Measurements from ENCODE around the gene MAP3K15. TPM values are rescaled to one million over a fixed set of nuclear protein-coding genes. Genes with fewer than 3 reads are reported as not detected.
A peak's percentile ranks its signal among the peaks of the same experiment; 100 is the strongest.

MAP3K15 gene
- total RNA-seq, 2 donors from 2014 or later: 0.12 to 0.17 TPM

DNA sequence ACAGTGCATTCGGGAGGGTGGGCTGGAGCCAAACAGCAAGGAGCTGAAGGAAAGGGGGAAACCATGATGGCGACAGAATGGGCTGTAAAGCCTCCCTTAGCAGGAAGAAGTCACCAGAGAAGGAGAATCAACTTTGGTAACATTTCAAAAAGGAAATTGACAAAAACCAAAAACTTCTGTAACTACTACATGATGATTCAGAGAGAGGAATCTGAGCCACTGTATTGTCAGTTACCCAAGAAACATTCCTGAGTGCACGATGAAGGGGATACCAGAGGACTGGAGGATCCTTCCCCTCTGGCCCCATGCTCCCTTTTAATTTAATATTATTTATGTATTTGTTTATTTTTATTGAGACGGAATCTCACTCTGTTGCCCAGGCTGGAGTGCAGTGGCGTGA is 145.2 kb downstream of the MAP3K15 start:
- ATAC-seq (no peak), DNase-seq (no peak)
- intact Hi-C loops (cut with DNase I, micrococcal nuclease): no loop called here

DNA sequence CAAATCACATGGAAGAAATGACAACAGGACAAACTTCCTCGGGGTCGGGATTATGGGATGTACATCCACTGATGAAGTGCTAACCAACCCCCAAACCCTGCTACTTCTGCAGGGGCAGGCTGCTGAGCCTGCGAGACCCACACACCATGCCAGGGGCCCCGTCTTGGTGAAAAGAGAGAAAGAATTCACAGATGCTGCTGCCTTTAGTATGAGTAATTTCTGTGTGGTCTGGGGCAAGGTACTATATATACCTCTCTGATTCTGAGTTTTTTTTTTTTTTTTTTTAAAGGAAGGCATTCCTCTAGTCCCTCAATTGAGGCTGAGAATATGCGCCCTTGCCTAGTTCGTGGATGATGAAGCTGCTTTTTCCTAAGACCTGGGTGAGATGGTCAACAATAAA is 146.7 kb downstream of the MAP3K15 start:
- no peak for ATAC-seq
- intact Hi-C loops (cut with DNase I, micrococcal nuclease): no loop called here

DNA sequence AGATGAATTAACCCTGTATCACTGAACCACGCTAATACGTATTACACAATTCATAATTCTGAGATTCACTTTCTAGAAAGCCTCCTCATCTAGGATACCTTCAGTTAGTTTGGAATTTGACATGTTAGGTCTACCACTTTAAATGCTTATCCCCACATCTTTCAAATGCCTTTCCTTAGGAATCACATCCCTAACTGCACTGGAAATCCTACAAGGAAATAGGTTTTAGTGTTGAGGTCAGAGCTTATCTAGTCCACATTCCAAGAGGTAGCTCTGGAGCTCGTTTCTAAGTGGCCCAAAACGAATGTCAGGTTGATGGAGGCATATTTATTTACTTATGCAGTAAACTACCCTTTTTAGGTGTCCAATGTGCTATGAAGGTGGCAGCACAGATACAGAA is 153.6 kb downstream of the MAP3K15 start:
- intact Hi-C loops (cut with DNase I, micrococcal nuclease): no loop called here
- DNase-seq (no peak), ATAC-seq (no peak)

More for the DNA sequence above, 146.7 kb downstream of the MAP3K15 start:
- DNase-seq: no peak

DNA sequence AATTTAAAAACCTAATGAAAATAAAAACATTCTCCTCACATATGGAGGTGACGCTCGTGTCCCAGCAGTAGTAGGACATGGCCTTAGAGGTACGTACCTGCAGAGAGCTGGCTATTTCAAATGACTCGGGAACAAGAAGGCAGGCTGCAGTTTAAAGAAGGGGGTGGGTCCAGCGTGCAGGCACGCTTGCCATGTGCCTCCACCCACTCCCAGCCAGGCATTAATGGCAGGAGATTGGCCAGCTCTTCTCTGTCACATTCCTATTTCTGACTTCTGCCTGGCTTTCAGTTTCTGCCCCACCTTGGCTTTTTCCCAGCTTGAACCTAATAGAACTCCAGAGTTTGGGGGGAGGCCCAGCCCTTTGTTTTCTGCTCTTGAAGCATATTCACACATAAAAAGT is 154.4 kb downstream of the MAP3K15 start:
- no peak for ATAC-seq
- no peak for DNase-seq
- intact Hi-C loops (cut with DNase I, micrococcal nuclease): no loop called here

DNA sequence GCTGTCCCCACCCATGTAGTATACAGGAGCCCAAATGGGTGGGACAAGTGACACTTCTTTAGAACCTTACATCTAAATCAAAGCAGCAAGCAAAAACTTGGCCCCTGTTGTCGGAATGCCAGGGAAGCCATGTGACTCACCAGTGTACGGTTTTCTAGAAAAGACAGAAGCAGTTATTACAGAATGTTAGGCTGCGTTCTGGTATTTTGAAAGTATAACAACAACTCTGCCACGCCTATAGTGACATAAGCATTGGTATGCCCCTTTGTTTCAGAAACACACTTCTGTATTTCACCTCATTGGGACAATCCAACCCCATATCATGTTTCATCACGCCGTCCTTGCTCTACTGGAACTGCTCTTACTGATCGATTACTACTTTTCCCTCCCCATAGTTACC is 156.8 kb downstream of the MAP3K15 start:
- no peak for ATAC-seq
- intact Hi-C loops (cut with DNase I, micrococcal nuclease): no loop called here
- DNase-seq: no peak

DNA sequence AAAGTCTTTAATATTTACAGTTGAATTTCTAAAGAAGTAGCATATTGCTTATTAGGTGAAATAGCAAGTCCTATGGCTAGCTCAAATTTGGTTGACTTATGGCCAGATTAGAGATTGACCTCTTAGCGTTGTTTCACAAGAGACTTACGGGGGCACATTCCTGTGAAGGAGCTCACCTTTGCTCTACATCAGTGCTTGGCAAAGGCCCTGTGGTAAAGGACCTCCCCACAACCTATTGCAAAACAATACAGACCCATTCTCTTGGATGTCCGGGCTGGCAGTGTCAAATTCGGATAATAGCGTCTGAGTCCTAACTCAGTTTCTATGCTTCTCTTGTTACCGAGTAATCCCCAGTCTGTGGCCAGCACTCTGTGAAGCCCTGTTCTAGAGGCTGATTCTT is 160.7 kb downstream of the MAP3K15 start:
- no peak for ATAC-seq
- intact Hi-C loops (cut with DNase I, micrococcal nuclease): no loop called here

DNA sequence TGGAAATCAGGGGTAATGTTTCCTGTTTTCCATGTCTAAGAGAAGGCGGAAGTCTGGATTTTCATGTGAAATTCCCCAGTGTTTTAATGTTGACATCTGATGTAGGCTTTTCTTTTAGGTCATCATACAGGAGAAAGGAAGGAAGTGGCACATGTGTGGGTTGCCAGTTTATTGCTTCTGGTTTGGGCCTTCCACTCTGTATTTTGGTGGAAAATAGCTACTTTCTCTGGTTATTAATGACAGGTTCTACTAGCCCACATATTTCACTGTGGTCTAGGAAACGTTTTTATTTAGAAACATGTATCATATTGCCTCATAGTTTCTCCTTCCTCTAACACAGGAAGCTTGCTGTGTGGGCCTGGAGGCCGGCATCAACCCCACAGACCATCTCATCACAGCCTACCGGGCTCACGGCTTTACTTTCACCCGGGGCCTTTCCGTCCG is 164.3 kb downstream of the MAP3K15 start:
- no peak for DNase-seq
- no peak for ATAC-seq
- intact Hi-C loops (cut with DNase I, micrococcal nuclease): no loop called here

More for the DNA sequence above, 160.7 kb downstream of the MAP3K15 start:
- DNase-seq: no peak

DNA sequence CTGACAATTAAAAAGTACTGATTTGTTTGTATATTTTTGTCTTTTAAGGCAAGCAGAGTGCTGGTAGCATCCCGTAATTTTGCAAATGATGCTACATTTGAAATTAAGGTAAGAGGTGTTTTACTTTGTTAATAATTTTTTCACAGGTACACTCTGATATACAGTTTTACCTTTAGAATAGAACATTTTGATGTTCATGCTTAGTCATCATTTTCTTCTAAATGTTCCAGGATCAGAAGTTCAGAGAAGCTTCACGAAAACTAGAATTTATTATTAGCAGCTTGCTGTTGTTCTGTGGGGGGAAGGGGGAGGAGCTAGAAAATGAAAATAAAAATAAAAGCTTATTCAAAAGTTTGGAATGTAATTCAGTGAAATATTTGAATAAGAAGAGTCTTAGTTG is 166.0 kb downstream of the MAP3K15 start:
- intact Hi-C loops (cut with DNase I, micrococcal nuclease): no loop called here
- no peak for ATAC-seq

DNA sequence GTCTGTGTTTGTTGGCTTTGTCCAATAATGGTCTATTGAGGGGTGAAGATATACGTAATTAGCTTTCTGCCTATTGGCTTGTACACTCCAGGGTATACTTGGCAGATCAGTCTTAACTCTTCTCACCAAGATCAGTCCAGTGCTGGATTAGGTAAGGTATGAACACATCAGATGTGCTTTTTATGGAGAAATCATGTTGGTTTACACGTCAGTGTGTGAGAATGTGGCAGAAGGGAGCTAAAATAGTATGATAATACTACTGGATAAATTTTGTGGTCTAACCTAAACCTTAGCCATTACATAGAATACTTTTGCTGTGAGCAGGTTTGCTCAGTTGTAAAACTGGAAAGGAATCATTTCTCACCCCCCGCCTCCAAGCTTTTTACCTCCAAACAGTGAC is 167.4 kb downstream of the MAP3K15 start:
- intact Hi-C loops (cut with DNase I, micrococcal nuclease): no loop called here
- no peak for ATAC-seq
- no peak for DNase-seq

More for the DNA sequence above, 166.0 kb downstream of the MAP3K15 start:
- no peak for DNase-seq

DNA sequence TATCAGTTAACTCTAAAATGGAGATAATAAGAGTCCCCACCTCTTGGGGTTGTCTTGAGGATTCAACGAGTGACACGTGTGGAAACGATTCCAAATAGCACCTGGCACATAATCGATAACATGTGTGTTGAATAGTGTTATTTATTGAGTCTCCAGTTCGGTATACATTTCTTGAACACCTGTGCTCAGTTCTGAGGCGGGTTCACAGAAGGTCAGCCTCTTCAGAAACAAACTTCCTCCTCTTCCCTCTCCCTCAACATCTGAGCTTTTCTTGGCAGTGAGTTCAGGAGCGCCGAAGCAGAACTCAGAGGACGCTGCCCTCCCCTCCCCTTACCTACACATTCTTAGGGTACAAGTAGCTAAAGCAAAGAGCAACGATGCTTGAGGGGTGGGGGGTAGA is 170.6 kb downstream of the MAP3K15 start:
- DNase-seq: no peak

DNA sequence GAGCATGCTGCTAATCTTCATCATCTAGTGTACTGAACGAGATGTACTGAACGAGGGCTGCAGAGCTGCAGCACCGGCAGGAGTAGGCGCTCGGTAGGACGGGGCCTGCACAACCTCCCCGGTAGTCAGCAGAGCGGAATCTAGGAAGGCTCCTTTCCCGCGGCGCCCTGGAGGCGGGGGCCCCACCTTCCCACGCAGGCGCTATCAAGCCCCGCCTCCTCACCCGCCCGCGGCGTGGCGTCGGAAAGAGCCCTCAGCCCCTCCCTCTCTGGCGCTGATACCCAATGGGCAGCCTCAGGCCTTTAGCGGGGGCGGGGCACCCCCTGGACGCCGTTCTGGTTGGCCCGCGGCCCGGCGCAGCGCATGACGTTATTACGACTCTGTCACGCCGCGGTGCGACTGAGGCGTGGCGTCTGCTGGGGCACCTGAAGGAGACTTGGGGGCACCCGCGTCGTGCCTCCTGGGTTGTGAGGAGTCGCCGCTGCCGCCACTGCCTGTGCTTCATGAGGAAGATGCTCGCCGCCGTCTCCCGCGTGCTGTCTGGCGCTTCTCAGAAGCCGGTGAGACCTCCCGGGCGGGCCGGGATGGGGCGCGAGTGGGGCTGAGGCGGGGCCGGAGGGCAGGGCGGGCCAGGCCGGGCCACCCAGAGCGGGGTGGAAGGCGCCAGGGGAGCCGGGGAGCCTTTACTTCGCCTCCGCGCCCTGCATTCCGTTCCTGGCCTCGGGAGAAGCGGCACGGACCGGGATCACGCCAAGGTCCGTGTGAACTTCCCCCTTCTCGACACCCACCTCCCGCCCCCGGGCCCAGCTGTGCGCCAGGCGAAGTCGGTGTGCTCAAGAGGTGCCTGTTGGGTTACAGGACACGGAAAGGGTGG is 171.5 kb downstream of the MAP3K15 start, which contains the start of gene PDHA1:
TSS of gene PDHA1 (plus strand) at position 393 of the 874 bp plus-strand sequence. CDS start at position 504, 111 bp downstream.
- intact Hi-C loops (cut with DNase I, micrococcal nuclease): no loop called here
- ATAC-seq: peak; percentile 87
- peak; percentile 93 to 95 for DNase-seq

More for the DNA sequence above, 170.6 kb downstream of the MAP3K15 start:
- peak; percentile 26 for ATAC-seq
- intact Hi-C loops (cut with DNase I, micrococcal nuclease): no loop called here

DNA sequence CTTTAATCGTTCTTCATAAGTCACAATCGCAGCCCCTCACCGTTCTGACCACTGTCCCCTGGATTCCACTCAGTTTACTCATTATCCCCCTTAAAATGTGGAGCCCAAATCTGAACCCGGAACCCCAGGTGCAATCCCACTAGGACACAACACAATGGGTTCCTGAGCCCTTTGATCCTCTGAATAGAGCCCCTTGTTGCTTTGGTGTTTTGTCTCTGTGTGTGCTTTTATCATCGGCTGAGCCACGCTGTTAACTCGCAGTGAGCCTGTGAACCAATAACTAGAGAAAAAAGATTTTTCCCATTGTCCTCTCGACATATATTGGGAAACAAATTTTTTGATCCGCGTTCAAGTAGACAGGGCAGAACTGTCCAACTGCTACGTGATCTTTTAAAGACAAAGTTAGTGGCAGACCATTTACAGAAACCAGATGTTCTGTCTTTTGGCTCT is 172.2 kb downstream of the MAP3K15 start:
- DNase-seq (no peak), ATAC-seq (no peak)
- intact Hi-C loops (cut with DNase I, micrococcal nuclease): no loop called here

DNA sequence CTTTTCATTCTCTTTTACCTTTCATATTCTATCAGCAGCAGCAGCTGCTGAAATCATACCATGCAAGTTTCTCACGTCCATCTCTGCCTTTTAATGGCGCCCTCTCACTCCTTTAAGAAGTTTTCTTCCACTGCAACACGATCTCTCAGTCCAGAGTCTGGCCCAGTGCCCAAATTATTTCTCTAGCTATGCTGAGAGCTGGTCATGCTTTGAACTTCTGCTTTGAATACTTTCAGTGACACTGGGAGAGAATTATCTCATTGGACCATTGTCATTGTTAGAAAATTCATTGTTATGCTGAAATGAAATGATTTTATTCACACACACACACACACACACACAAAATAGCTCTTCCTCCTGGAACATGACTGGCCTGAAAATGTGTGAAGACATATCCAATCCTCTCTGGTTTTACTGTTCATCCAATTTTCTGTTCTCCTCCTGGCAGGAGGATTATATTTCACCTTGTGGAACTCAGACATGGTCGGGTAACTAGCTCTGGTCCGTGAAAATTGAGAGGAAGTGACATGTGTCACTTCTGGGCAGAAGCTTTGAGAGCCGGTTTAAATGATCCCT is 172.9 kb downstream of the MAP3K15 start:
- no peak for ATAC-seq
- DNase-seq: no peak
- intact Hi-C loops (cut with DNase I, micrococcal nuclease): no loop called here

DNA sequence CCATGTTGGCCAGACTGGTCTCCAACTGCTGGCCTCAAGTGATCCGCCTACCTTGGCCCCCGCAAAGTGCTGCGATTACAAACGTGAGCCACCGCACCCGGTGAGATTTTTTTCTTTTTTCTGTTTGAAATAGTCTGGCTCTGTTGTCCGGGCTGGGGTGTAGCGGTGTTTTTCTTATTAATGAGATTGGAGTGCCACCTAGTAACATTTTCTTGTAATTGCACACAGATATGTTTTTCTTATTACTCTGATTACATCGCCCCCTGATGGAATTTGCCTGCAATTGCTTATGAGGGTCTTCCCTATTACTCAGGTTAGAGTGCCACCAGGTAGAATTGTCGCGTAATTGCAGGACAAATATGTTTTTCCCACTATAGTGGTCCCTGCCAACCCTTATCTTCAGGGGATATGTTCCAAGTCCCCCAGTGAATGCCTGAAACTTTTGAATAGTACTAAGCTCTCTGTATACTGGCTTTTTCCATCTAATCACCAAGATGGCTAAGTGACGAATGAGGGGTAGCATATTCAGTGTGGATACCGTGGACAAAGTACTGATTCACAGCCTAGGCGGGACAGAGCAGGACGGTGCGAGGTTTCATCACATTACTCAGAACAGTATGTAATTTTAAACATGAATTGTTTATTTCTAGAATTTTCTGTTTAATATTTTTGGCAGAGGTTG is 180.2 kb downstream of the MAP3K15 start:
- no peak for ATAC-seq
- DNase-seq: no peak
- intact Hi-C loops (cut with DNase I, micrococcal nuclease): loop anchor here in 1 of 2 donors (5.0 kb wide), 1 partner anchor 948 kb away; no protein-coding TSS in a partner anchor

DNA sequence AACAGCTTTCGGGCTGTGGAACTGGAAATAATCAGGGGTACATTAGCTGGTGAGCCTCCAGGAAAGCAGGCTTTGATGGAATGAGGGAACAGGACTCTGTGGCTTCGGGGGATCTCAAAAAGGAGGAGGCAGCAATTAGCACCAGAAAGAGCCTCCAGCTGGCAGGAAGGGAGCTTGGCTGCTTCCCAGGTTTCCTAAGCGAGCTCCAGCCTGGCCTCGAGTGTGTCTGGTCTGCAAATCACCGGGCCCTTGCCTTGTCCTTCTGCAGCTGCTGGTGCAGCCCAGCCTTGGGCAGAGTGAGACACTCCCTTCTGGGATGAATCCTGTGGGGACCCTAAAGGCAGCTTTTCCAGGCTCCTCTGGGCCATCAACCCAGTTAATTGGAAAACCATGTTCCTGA is 182.3 kb downstream of the MAP3K15 start:
- ATAC-seq (no peak), DNase-seq (no peak)
- intact Hi-C loops (cut with DNase I, micrococcal nuclease): no loop called here

DNA sequence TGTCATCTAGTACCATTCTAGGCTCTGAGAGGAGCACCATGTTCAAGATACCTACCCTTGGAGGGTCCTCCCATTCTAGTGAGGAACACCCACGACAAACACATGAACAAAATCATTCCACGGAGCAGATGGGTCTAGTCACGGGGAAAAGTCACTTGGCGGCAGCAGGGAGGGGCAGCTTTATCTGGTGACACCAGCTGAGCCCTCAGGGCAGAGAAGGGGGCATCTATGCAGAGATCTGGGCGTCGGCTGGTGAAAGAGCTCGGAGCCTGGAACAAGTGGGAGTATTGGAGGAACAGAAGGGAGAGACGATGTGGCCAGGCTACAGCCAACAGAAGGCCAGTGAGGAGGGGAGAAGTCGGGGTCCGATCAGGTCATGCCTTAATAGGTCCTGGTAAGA is 183.5 kb downstream of the MAP3K15 start:
- intact Hi-C loops (cut with DNase I, micrococcal nuclease): no loop called here
- ATAC-seq (no peak), DNase-seq (no peak)

DNA sequence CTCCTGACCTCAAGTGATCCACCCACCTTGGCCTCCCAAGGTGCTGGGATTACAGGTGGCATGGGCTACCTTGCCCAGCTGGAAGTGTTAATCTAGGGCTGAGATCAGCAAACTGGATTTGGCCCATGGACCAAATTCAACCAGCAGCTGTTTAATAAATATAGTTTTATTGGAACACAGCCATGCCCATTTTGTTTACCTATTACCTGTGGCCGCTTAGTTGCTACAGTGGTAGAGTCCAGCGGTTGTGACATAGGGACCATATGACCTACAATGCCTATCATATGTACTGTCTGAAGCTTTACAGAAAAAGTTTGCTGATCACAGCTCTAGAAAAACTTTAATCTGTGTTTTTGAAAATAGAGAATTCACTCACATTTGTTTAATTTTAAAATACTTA is 188.7 kb downstream of the MAP3K15 start:
- no peak for DNase-seq
- no peak for ATAC-seq
- intact Hi-C loops (cut with DNase I, micrococcal nuclease): no loop called here

All from left colon (tissue), 2 donors.